ENCODE measurements around the gene CHRNE.
"Not testable (repeated sequence)": the region's sequence is repeated elsewhere in the genome, so short reads cannot be mapped to it uniquely, and the experiment has no call there.

Gene CHRNE

DNA sequence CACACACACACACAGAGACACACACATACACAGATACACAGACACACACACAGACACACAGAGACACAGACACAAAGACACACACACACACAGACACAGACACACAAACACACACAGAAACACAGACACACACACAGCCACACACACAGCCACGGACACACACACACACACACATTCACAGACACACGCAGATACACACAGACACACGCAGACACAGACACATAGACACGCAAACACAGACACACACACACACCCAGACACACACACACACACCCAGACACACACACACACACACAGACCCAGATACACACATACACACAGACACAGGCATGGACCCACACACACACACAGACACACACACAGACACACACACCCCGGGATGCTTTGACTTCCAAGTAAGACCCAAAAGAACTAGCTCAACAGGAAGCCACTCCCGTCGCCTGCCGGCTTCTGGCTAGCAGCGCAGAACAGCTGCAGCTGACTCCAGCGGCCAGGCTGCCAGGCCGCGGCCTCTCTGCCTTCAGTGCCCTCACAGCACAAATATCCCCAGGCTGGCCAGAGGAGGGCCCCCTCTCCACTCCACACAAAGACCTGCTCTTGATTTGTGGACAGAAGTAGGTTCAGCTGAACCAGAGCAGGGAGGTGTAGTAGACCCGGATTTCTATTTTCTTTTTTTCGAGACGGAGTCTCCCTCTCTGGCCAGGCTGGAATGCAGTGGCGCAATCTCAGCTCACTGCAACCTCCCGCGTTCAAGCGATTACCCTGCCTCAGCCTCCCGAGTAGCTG, 6.0 kb upstream of the CHRNE start:
- ChIA-PET POLR2A (interaction anchor here (0.7 to 1.8 kb wide), 3 partner anchors 16 to 58 kb away, joined by 6 to 8 read pairs (median 6); partner anchors contain the start of genes RNF167 and SLC25A11), CTCF (interaction anchor here (0.6 to 2.6 kb wide), 27 partner anchors 9 to 388 kb away, joined by 3 to 35 read pairs (median 5); partner anchors contain the start of genes CAMTA2, ENO3, RNF167 and SLC25A11)
- Histone ChIP-seq H3K36me3 (ENCODE audit: control insufficient read depth in 4 of 4, insufficient read depth in 4 of 4, low read length in 3 of 4) (no peaks in the 10 kb centered on the region), H3K4me3 (ENCODE audit: control insufficient read depth in 1 of 7, extremely low read depth in 1 of 7, insufficient read depth in 4 of 7, low read depth in 2 of 7, low read length in 6 of 7) (peak overlapping the region in 1 of 7 experiments; percentile 28), H3K27ac (ENCODE audit: insufficient read depth in 1 of 2, low read depth in 1 of 2, low read length in 2 of 2, poor library complexity in 1 of 2, severe bottlenecking in 2 of 2) (no peak overlapping the region), H3K4me1 (ENCODE audit: control extremely low read depth in 1 of 4, control insufficient read depth in 4 of 4, insufficient read depth in 4 of 4, low read length in 3 of 4) (peaks cover 0 to 16% (median 12%) of the 10 kb centered on the region in 4 experiments), H3K27me3 (replicated peaks in 2 of 5; ENCODE audit: control insufficient read depth in 4 of 5, insufficient read depth in 5 of 5, low read length in 4 of 5) (peaks cover 0 to 5% (median 0%) of the 10 kb centered on the region in 5 experiments), H3K9me3 (ENCODE audit: control extremely low read depth in 1 of 5, control insufficient read depth in 4 of 5, insufficient read depth in 2 of 5, low read depth in 1 of 5, low read length in 4 of 5) (no peaks in the 10 kb centered on the region)
- DNase-seq = peak; percentile 91 to 95 (median 95)
- WGBS (ENCODE audit: insufficient coverage) = 51% methylated on average over 9 of the region's 20 CpGs

DNA sequence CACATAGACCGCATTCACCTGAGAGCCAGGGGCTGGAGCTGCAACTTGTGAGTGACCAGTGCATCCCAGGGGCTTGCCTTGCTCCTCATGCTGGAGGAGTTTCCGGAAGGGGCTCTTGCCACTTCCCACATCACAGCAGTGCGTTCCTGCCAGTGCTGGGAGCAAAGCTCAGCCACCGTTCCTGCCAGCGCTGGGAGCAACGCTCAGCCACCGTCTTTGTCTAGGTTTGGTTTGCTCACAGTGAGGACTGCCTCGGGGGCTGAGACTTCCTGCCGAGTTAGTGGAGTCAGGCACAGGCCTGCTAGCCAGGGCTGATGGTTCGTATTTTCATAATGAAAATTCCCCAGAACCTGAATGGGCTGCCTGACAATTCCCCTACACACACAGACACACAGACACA, 5.4 kb upstream of the CHRNE start:
- no peak overlapping the region for H3K4me3 ChIP-seq (ENCODE audit: control insufficient read depth in 1 of 7, extremely low read depth in 1 of 7, insufficient read depth in 4 of 7, low read depth in 2 of 7, low read length in 6 of 7)

DNA sequence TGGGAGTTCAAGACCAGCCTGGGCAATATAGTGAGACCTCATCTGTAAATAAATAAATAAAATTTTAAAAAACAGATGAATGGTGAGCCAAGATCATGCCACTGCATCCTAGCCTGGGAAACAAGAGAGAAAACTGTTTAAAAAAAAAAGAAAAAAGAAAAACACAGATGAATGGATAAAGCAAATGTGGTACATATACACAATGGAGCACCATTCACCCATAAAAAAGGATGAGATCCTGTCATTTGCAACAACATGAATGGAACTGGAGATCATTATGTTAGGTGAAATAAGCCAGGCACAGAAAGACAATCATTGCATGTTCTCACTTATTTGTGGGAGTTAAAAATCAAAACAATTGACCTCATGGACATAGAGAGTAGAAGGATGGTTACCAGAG, 3.7 kb upstream of the CHRNE start:
- DNase-seq; POLR2A ChIA-PET; H3K9me3 ChIP-seq (ENCODE audit: control extremely low read depth in 1 of 5, control insufficient read depth in 4 of 5, insufficient read depth in 2 of 5, low read depth in 1 of 5, low read length in 4 of 5); H3K4me3 ChIP-seq (ENCODE audit: control insufficient read depth in 1 of 7, extremely low read depth in 1 of 7, insufficient read depth in 4 of 7, low read depth in 2 of 7, low read length in 6 of 7); CTCF ChIA-PET; H3K27ac ChIP-seq (ENCODE audit: insufficient read depth in 1 of 2, low read depth in 1 of 2, low read length in 2 of 2, poor library complexity in 1 of 2, severe bottlenecking in 2 of 2); H3K36me3 ChIP-seq (ENCODE audit: control insufficient read depth in 4 of 4, insufficient read depth in 4 of 4, low read length in 3 of 4); H3K27me3 ChIP-seq (replicated peaks in 2 of 5; ENCODE audit: control insufficient read depth in 4 of 5, insufficient read depth in 5 of 5, low read length in 4 of 5): not testable (repeated sequence)
- peaks cover 0 to 32% (median 30%) of the 10 kb centered on the region in 4 experiments for H3K4me1 ChIP-seq (ENCODE audit: control extremely low read depth in 1 of 4, control insufficient read depth in 4 of 4, insufficient read depth in 4 of 4, low read length in 3 of 4)

More for the DNA sequence above, 5.4 kb upstream of the CHRNE start:
- peaks cover 0 to 20% (median 15%) of the 10 kb centered on the region in 4 experiments for H3K4me1 ChIP-seq (ENCODE audit: control extremely low read depth in 1 of 4, control insufficient read depth in 4 of 4, insufficient read depth in 4 of 4, low read length in 3 of 4)
- CTCF ChIA-PET = interaction anchor here (0.6 to 2.6 kb wide), 27 partner anchors 10 to 388 kb away, joined by 3 to 35 read pairs (median 5); partner anchors contain the start of genes CAMTA2, ENO3, RNF167 and SLC25A11
- no peaks in the 10 kb centered on the region for H3K9me3 ChIP-seq (ENCODE audit: control extremely low read depth in 1 of 5, control insufficient read depth in 4 of 5, insufficient read depth in 2 of 5, low read depth in 1 of 5, low read length in 4 of 5)
- no peak for DNase-seq
- no peak overlapping the region for H3K27ac ChIP-seq (ENCODE audit: insufficient read depth in 1 of 2, low read depth in 1 of 2, low read length in 2 of 2, poor library complexity in 1 of 2, severe bottlenecking in 2 of 2)
- H3K36me3 ChIP-seq (ENCODE audit: control insufficient read depth in 4 of 4, insufficient read depth in 4 of 4, low read length in 3 of 4) = no peaks in the 10 kb centered on the region
- POLR2A ChIA-PET = interaction anchor here (1.3 to 1.8 kb wide), 2 partner anchors 31 to 58 kb away, joined by 6 to 8 read pairs; partner anchors contain the start of genes RNF167 and SLC25A11
- peaks cover 0 to 5% (median 0%) of the 10 kb centered on the region in 5 experiments for H3K27me3 ChIP-seq (replicated peaks in 2 of 5; ENCODE audit: control insufficient read depth in 4 of 5, insufficient read depth in 5 of 5, low read length in 4 of 5)
- 78% methylated on average over 7 of the region's 10 CpGs for WGBS (ENCODE audit: insufficient coverage)

- ChIA-PET CTCF (interaction anchor here (1.0 to 1.8 kb wide), 9 partner anchors 12 to 157 kb away, joined by 3 to 5 read pairs (median 3); partner anchors contain the start of gene SPAG7), POLR2A (interaction anchor here (0.8 kb wide), 1 partner anchor 38 kb away, joined by 3 read pairs; the partner anchor contains the start of genes RNF167 and SLC25A11)
- Histone ChIP-seq H3K4me3 (ENCODE audit: control insufficient read depth in 1 of 7, extremely low read depth in 1 of 7, insufficient read depth in 4 of 7, low read depth in 2 of 7, low read length in 6 of 7) (peak overlapping the region in 1 of 7 experiments; percentile 1), H3K9me3 (ENCODE audit: control extremely low read depth in 1 of 5, control insufficient read depth in 4 of 5, insufficient read depth in 2 of 5, low read depth in 1 of 5, low read length in 4 of 5) (no peaks in the 10 kb centered on the region), H3K36me3 (ENCODE audit: control insufficient read depth in 4 of 4, insufficient read depth in 4 of 4, low read length in 3 of 4) (no peaks in the 10 kb centered on the region), H3K27ac (ENCODE audit: insufficient read depth in 1 of 2, low read depth in 1 of 2, low read length in 2 of 2, poor library complexity in 1 of 2, severe bottlenecking in 2 of 2) (no peak overlapping the region), H3K4me1 (ENCODE audit: control extremely low read depth in 1 of 4, control insufficient read depth in 4 of 4, insufficient read depth in 4 of 4, low read length in 3 of 4) (peaks cover 0 to 55% (median 43%) of the 10 kb centered on the region in 4 experiments), H3K27me3 (replicated peaks in 2 of 5; ENCODE audit: control insufficient read depth in 4 of 5, insufficient read depth in 5 of 5, low read length in 4 of 5) (peaks cover 0 to 37% (median 26%) of the 10 kb centered on the region in 5 experiments)
- no peak for DNase-seq
- 78% methylated on average over 3 of the region's 8 CpGs for WGBS (ENCODE audit: insufficient coverage)
Measured at GRCh38 chr17:4902540-4902939, 358 bp downstream of the CHRNE start.

DNA sequence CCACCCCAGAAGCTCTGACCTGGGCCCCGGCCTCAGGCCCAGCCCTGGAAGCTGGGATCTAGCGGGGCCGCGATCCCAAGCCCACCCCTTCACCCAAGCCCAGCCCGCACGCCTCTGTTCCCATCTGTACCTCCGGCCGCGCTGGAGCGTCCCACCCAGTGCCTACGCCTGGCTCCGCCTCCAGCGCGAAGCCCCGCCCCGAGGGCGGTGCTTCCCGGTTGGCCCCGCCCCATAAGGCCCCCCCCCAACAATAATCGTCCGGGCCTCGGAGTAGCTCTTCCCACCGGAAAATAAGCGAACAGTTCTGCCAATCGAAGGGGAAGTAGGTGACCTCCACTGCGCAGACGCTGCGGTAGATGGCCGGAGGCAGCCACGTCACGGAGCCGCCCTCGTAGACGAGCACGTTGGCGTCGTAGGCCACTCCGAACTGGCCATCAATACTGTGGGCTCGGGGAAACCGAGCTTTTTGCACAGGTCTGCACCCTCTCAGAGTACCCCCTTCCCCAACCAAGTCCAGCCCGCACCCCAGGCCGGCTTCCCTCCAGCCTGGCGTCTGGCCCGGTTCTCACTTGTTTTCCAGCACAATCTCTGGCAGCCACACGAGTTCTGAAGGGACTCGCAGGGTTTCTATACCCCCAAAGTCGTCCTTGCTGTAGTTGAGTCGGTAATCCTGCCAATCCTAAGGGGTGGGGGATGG, 1.1 kb downstream of the CHRNE start:
- H3K36me3 ChIP-seq (ENCODE audit: control insufficient read depth in 4 of 4, insufficient read depth in 4 of 4, low read length in 3 of 4) = peaks cover 0 to 5% (median 2%) of the 10 kb centered on the region in 4 experiments
- peak overlapping the region in 3 of 7 experiments; percentile 29 to 77 (median 66) for H3K4me3 ChIP-seq (ENCODE audit: control insufficient read depth in 1 of 7, extremely low read depth in 1 of 7, insufficient read depth in 4 of 7, low read depth in 2 of 7, low read length in 6 of 7)
- POLR2A ChIA-PET = interaction anchor here (0.8 to 1.0 kb wide), 2 partner anchors 38 to 87 kb away, joined by 3 read pairs; partner anchors contain the start of genes RNF167 and SLC25A11
- no peaks in the 10 kb centered on the region for H3K9me3 ChIP-seq (ENCODE audit: control extremely low read depth in 1 of 5, control insufficient read depth in 4 of 5, insufficient read depth in 2 of 5, low read depth in 1 of 5, low read length in 4 of 5)
- no peak overlapping the region for H3K27ac ChIP-seq (ENCODE audit: insufficient read depth in 1 of 2, low read depth in 1 of 2, low read length in 2 of 2, poor library complexity in 1 of 2, severe bottlenecking in 2 of 2)
- peak; percentile 42 to 71 (median 53) for DNase-seq
- 23% methylated on average over 43 of the region's 48 CpGs for WGBS (ENCODE audit: insufficient coverage)
- peaks cover 0 to 55% (median 43%) of the 10 kb centered on the region in 4 experiments for H3K4me1 ChIP-seq (ENCODE audit: control extremely low read depth in 1 of 4, control insufficient read depth in 4 of 4, insufficient read depth in 4 of 4, low read length in 3 of 4)
- H3K27me3 ChIP-seq (replicated peaks in 2 of 5; ENCODE audit: control insufficient read depth in 4 of 5, insufficient read depth in 5 of 5, low read length in 4 of 5) = peaks cover 0 to 41% (median 26%) of the 10 kb centered on the region in 5 experiments
- CTCF ChIA-PET = interaction anchor here (0.6 to 1.8 kb wide), 7 partner anchors 12 to 192 kb away, joined by 3 to 4 read pairs (median 3); partner anchors contain the start of gene SPAG7

GRCh38 chr17:4901108-4901647, 1.7 kb downstream of the CHRNE start:
- ChIA-PET POLR2A (interaction anchor here (1.0 kb wide), 1 partner anchor 87 kb away, joined by 3 read pairs; no protein-coding TSS in a partner anchor), CTCF (interaction anchor here (0.6 to 1.9 kb wide), 5 partner anchors 11 to 191 kb away, joined by 3 to 12 read pairs (median 3); no protein-coding TSS in a partner anchor)
- H3K27ac ChIP-seq (ENCODE audit: insufficient read depth in 1 of 2, low read depth in 1 of 2, low read length in 2 of 2, poor library complexity in 1 of 2, severe bottlenecking in 2 of 2) = no peak overlapping the region
- peak overlapping the region in 4 of 7 experiments; percentile 29 to 77 (median 66) for H3K4me3 ChIP-seq (ENCODE audit: control insufficient read depth in 1 of 7, extremely low read depth in 1 of 7, insufficient read depth in 4 of 7, low read depth in 2 of 7, low read length in 6 of 7)
- DNase-seq = peak in 1 of 3 donors; percentile 39
- 16% methylated on average over 34 of the region's 37 CpGs for WGBS (ENCODE audit: insufficient coverage)
- H3K36me3 ChIP-seq (ENCODE audit: control insufficient read depth in 4 of 4, insufficient read depth in 4 of 4, low read length in 3 of 4) = peaks cover 1 to 11% (median 7%) of the 10 kb centered on the region in 4 experiments
- peaks cover 0 to 42% (median 26%) of the 10 kb centered on the region in 5 experiments for H3K27me3 ChIP-seq (replicated peaks in 2 of 5; ENCODE audit: control insufficient read depth in 4 of 5, insufficient read depth in 5 of 5, low read length in 4 of 5)
- H3K4me1 ChIP-seq (ENCODE audit: control extremely low read depth in 1 of 4, control insufficient read depth in 4 of 4, insufficient read depth in 4 of 4, low read length in 3 of 4) = peaks cover 0 to 55% (median 43%) of the 10 kb centered on the region in 4 experiments
- no peaks in the 10 kb centered on the region for H3K9me3 ChIP-seq (ENCODE audit: control extremely low read depth in 1 of 5, control insufficient read depth in 4 of 5, insufficient read depth in 2 of 5, low read depth in 1 of 5, low read length in 4 of 5)

Data from common myeloid progenitor, CD34-positive (primary cell).